Panc1 (cell line): ENCODE data around the gene STAC3. TPM values are rescaled to one million over a fixed set of nuclear protein-coding genes. Genes with fewer than 3 reads are reported as not detected.

ENCODE experiments used
- ATAC-seq: fragments of 200-7000 bp; cut with Tn5 transposase; 2 replicates; pipeline ENCODE4 v1.9.1; 2020; ENCODE audit warnings: mild to moderate bottlenecking, moderate library complexity
- BruUV-seq: library from RNA; stranded (reverse); fragments of 400-500 nt; replicated peaks from 2 replicates; lab custom pipeline; 2021; lab: Mats Ljungman, UMichigan
- CTCF ChIA-PET: fragments of 300-600 bp; sonication (Branson Sonifier 250); formaldehyde crosslinking; loops from one replicate; lab custom pipeline; 2022; ENCODE audit warnings: antibody characterized with exemption; lab: Charles Lee
- POLR2A ChIA-PET: fragments of 300-600 bp; sonication (Branson Sonifier 250); formaldehyde crosslinking; loops from one replicate; lab custom pipeline; 2022; ENCODE audit warnings: antibody characterized with exemption; lab: Charles Lee
- DNase-seq: peaks from one replicate; pipeline ENCODE4 v3.0.0-alpha.2; 2010; ENCODE audit warnings: low read depth, low spot score
- H3K27ac ChIP-seq: 2 replicates; pipeline ENCODE4 v1.5.1; 2011; ENCODE audit warnings: mild to moderate bottlenecking, low read length, inconsistent platforms
- H3K27me3 ChIP-seq: fragments of 200-500 bp; sonication (Bioruptor generic); 2 replicates; pipeline ENCODE4 v1.6.0; 2014; ENCODE audit warnings: low read length, inconsistent platforms; ENCODE audit not compliant: control insufficient read depth, insufficient read depth
- H3K36me3 ChIP-seq: fragments of 200-500 bp; sonication (Bioruptor generic); 2 replicates; pipeline ENCODE4 v1.5.1; 2014; ENCODE audit warnings: inconsistent platforms, mild to moderate bottlenecking, low read length, moderate library complexity; ENCODE audit not compliant: control insufficient read depth, insufficient read depth
- H3K4me1 ChIP-seq: 2 replicates; pipeline ENCODE4 v1.5.1; 2011; ENCODE audit warnings: inconsistent platforms, mild to moderate bottlenecking, low read length, moderate library complexity; ENCODE audit not compliant: control insufficient read depth, insufficient read depth
- H3K4me3 ChIP-seq, 2 experiments: 2 replicates each; pipeline ENCODE4 v1.5.1; 2011 to 2012; ENCODE audit warnings: low read depth in 2 of 2, low read length in 2 of 2, mild to moderate bottlenecking in 2 of 2, inconsistent platforms in 1 of 2, moderate library complexity in 1 of 2
- H3K9me3 ChIP-seq: fragments of 200-500 bp; sonication (Bioruptor generic); 2 replicates; pipeline ENCODE4 v1.5.1; 2014; ENCODE audit warnings: low read depth, mild to moderate bottlenecking, inconsistent platforms, low read length, moderate library complexity; ENCODE audit not compliant: control insufficient read depth, insufficient read depth
- POLR2AphosphoS5 ChIP-seq: IDR thresholded peaks from 2 replicates; pipeline ENCODE4 v1.6.1; 2012; ENCODE audit warnings: mild to moderate bottlenecking, low read depth, low read length, moderate library complexity
- REST ChIP-seq, 2 experiments: IDR thresholded peaks; 2 replicates each; pipeline ENCODE4 v1.6.1; 2011 to 2012; ENCODE audit warnings: low read depth in 2 of 2, control low read depth in 1 of 2, low read length in 1 of 2, mild to moderate bottlenecking in 1 of 2, moderate library complexity in 1 of 2; ENCODE audit not compliant: insufficient read depth in 1 of 2
- SIN3A ChIP-seq: IDR thresholded peaks from 2 replicates; pipeline ENCODE4 v1.6.1; 2012; ENCODE audit warnings: low read depth, mild to moderate bottlenecking, low read length, moderate library complexity, borderline replicate concordance; ENCODE audit not compliant: insufficient read depth
- TCF7L2 ChIP-seq: IDR thresholded peaks from 2 replicates; pipeline ENCODE4 v1.6.1; 2011; ENCODE audit warnings: mild to moderate bottlenecking, low read depth, low read length, inconsistent platforms
- in situ Hi-C: cut with HindIII; loops from 2 replicates; pipeline ENCODE4 v1.10.0; 2016; ENCODE audit warnings: low sequenced_read_pairs, low pct_unique_long_range_greater_than_20kb
- intact Hi-C: fragments of 100-400 bp; cut with micrococcal nuclease; formaldehyde crosslinking; loops from one replicate; pipeline ENCODE4 v1.10.0; 2022; ENCODE audit not compliant: unreplicated experiment
- total RNA-seq: library from RNA; stranded (reverse); gene quantifications from one replicate; pipeline ENCODE4 v1.2.1, GENCODE V29; 2021; ENCODE audit not compliant: unreplicated experiment
- TF ChIP-seq, protein P1 (sequence below): fragments of 450-650 bp; IDR thresholded peaks from 2 replicates; pipeline ENCODE4 v1.5.1; 2017; ENCODE audit warnings: mild to moderate bottlenecking

The STAC3 gene
- total RNA-seq, 1 experiment from 2014 or later, result 0.87 TPM

GRCh38 chr12:57212701-57213057 is 38.3 kb downstream of the STAC3 start:
- ChIA-PET POLR2A (no interaction called here), CTCF (interaction anchor here (0.5 to 2.8 kb wide), 8 partner anchors 17 to 243 kb away, joined by 3 to 26 read pairs (median 8); partner anchors contain the start of genes INHBE and SHMT2)
- peaks cover 15% of the 10 kb centered on the region for H3K4me1 ChIP-seq
- no peaks in the 10 kb centered on the region for H3K9me3 ChIP-seq
- intact Hi-C loops, result loop anchor here (1.0 kb wide), 1 partner anchor 27 kb away; no protein-coding TSS in a partner anchor
- H3K27me3 ChIP-seq, result peaks cover 10% of the 10 kb centered on the region
- no peaks in the 10 kb centered on the region; the same call in 1 of the 2 replicates for H3K36me3 ChIP-seq
- no peak for TF ChIP-seq POLR2AphosphoS5
- in situ Hi-C loops, result no loop called here
- DNase-seq (no peak), ATAC-seq (no peak)
- H3K4me3 ChIP-seq, result no peak overlapping the region
- no TSS peak for BruUV-seq
- H3K27ac ChIP-seq, result no peak overlapping the region

DNA sequence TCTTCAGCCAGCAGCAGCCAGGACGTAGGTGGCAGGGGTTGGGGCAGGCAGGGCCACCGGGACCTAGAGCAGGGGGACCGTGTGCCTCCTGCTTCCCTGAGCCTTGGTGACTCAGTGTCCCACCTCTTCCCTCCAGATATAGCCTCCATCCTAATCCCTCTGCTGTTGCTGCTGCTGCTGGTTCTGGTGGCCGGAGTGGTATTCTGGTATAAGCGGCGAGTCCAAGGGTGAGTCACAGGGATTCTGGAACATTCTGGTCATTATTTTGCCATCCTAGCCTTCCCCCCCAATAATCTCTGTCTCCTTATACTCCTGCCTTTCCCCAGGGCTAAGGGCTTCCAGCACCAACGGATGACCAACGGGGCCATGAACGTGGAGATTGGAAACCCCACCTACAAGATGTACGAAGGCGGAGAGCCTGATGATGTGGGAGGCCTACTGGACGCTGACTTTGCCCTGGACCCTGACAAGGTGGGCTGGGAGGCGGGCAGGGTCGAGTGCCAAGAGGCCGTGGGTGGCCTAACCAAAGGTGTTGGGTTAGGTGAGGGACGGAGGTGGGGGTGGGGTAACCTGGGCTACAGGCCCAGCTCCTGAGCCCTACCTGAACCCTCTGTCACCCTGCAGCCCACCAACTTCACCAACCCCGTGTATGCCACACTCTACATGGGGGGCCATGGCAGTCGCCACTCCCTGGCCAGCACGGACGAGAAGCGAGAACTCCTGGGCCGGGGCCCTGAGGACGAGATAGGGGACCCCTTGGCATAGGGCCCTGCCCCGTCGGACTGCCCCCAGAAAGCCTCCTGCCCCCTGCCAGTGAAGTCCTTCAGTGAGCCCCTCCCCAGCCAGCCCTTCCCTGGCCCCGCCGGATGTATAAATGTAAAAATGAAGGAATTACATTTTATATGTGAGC is 38.9 kb downstream of the STAC3 start:
- Histone ChIP-seq H3K36me3 (no peaks in the 10 kb centered on the region; the same call in 1 of the 2 replicates), H3K9me3 (no peaks in the 10 kb centered on the region), H3K4me3 (no peak overlapping the region), H3K27me3 (peaks cover 10% of the 10 kb centered on the region), H3K27ac (no peak overlapping the region), H3K4me1 (peaks cover 10% of the 10 kb centered on the region; the same call in 1 of the 2 replicates)
- intact Hi-C loops (no loop called here), in situ Hi-C loops (no loop called here)
- no peak for DNase-seq
- BruUV-seq, result no TSS peak
- no peak for ATAC-seq
- CTCF ChIA-PET, result interaction anchor here (0.5 to 2.8 kb wide), 2 partner anchors 31 to 101 kb away, joined by 8 to 26 read pairs; no protein-coding TSS in a partner anchor
- POLR2A ChIA-PET, result no interaction called here
- TF ChIP-seq REST (IDR thresholded peaks at IDR 0.05; ENCODE audit: insufficient read depth in 1 of 2, low read depth in 2 of 2, low read length in 1 of 2), result no peak
- TF ChIP-seq, protein P1, sequence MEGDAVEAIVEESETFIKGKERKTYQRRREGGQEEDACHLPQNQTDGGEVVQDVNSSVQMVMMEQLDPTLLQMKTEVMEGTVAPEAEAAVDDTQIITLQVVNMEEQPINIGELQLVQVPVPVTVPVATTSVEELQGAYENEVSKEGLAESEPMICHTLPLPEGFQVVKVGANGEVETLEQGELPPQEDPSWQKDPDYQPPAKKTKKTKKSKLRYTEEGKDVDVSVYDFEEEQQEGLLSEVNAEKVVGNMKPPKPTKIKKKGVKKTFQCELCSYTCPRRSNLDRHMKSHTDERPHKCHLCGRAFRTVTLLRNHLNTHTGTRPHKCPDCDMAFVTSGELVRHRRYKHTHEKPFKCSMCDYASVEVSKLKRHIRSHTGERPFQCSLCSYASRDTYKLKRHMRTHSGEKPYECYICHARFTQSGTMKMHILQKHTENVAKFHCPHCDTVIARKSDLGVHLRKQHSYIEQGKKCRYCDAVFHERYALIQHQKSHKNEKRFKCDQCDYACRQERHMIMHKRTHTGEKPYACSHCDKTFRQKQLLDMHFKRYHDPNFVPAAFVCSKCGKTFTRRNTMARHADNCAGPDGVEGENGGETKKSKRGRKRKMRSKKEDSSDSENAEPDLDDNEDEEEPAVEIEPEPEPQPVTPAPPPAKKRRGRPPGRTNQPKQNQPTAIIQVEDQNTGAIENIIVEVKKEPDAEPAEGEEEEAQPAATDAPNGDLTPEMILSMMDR, result no peak
- TF ChIP-seq POLR2AphosphoS5, result no peak
- no peak for TF ChIP-seq TCF7L2
- no peak for TF ChIP-seq SIN3A
